ENCODE results near the gene PRKCQ. TPM values are rescaled to one million over a fixed set of nuclear protein-coding genes. Genes with fewer than 3 reads are reported as not detected.

The PRKCQ gene
- total RNA-seq, 1 donor from 2014 or later = 2.1 TPM

DNA sequence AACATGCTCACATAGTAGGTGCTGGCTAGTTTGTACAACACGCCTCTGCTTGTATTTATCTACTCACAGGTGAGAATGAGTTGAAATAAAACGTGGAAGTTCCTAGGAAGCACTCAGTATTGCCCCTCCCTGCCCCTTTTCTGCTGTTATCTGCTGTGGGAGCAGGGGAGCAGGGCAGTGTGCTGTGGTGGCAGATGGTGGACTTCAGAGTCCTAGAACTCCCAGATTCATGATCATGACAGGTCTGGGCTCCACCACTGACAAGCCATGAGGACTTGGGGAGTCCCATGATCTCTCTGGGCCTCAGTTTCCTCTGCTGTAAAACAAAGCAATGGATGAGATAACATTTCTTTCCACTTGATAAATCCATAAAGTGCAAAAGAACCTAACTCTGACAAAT, 11.6 kb upstream of the PRKCQ start:
- no peaks in the 10 kb centered on the region for H3K9me3 Mint-ChIP-seq (ENCODE audit: unreplicated experiment)
- Histone ChIP-seq H3K4me2 (ENCODE audit: low read length) (no peak overlapping the region), H3K9me3 (ENCODE audit: insufficient read depth, low read depth, low read length) (no peaks in the 10 kb centered on the region), H3K9ac (ENCODE audit: low read length) (no peak overlapping the region), H3K27ac (ENCODE audit: low read depth, low read length) (no peak overlapping the region), H2AFZ (ENCODE audit: low read depth, low read length) (no peak overlapping the region), H3K4me3 (ENCODE audit: insufficient read depth, low read depth, low read length) (no peak overlapping the region), H4K20me1 (ENCODE audit: insufficient read depth, low read length) (no peaks in the 10 kb centered on the region), H3K36me3 (ENCODE audit: insufficient read depth, low read length) (no peaks in the 10 kb centered on the region), H3K4me1 (ENCODE audit: insufficient read depth, low read length) (no peaks in the 10 kb centered on the region), H3K79me2 (ENCODE audit: insufficient read depth, low read length) (no peaks in the 10 kb centered on the region), H3K27me3 (ENCODE audit: insufficient read depth, low read length) (no peaks in the 10 kb centered on the region)
- DNase-seq (ENCODE audit: low read depth) (no peak), FAIRE-seq (no peak)
- H3K4me1 Mint-ChIP-seq (ENCODE audit: low read depth, unreplicated experiment) = peaks cover 6% of the 10 kb centered on the region
- no peak for TF ChIP-seq EZH2 (IDR thresholded peaks at IDR 0.05; ENCODE audit: insufficient read depth, low read length)
- TF ChIP-seq, protein P1, sequence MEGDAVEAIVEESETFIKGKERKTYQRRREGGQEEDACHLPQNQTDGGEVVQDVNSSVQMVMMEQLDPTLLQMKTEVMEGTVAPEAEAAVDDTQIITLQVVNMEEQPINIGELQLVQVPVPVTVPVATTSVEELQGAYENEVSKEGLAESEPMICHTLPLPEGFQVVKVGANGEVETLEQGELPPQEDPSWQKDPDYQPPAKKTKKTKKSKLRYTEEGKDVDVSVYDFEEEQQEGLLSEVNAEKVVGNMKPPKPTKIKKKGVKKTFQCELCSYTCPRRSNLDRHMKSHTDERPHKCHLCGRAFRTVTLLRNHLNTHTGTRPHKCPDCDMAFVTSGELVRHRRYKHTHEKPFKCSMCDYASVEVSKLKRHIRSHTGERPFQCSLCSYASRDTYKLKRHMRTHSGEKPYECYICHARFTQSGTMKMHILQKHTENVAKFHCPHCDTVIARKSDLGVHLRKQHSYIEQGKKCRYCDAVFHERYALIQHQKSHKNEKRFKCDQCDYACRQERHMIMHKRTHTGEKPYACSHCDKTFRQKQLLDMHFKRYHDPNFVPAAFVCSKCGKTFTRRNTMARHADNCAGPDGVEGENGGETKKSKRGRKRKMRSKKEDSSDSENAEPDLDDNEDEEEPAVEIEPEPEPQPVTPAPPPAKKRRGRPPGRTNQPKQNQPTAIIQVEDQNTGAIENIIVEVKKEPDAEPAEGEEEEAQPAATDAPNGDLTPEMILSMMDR (IDR thresholded peaks at IDR 0.05; ENCODE audit: insufficient read depth, low read depth, low read length) = no peak
- no peak overlapping the region for H3K27ac Mint-ChIP-seq (ENCODE audit: unreplicated experiment)
- no peaks in the 10 kb centered on the region for H3K36me3 Mint-ChIP-seq (ENCODE audit: low read depth, unreplicated experiment)
- no peaks in the 10 kb centered on the region for H3K27me3 Mint-ChIP-seq (ENCODE audit: low read depth, unreplicated experiment)
- no peak overlapping the region for H3K4me3 Mint-ChIP-seq (ENCODE audit: unreplicated experiment)

DNA sequence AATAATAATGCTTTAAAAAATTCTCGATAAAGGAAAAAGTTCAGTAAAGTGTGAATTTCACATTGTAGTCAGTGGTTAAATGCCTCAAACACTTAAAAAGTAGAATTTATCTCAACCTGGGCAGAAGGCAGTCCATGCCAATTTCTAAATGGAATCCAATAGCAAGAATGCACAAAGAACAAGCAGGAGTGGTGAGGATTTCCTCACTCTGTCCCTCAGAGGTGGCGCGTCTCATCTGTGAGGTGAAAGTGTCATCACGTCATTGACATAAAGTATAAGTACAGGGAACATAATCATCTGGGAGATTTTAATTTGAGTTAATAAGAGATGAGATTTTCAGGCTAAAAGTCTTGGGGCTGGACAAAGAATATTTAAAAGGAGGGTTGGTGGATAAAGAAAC, 10.0 kb upstream of the PRKCQ start:
- no peak overlapping the region for H3K27ac ChIP-seq (ENCODE audit: low read depth, low read length)
- peaks cover 6% of the 10 kb centered on the region for H3K4me1 Mint-ChIP-seq (ENCODE audit: low read depth, unreplicated experiment)
- no peaks in the 10 kb centered on the region for H4K20me1 ChIP-seq (ENCODE audit: insufficient read depth, low read length)
- H3K9me3 Mint-ChIP-seq (ENCODE audit: unreplicated experiment) = no peaks in the 10 kb centered on the region
- TF ChIP-seq, protein P1 (IDR thresholded peaks at IDR 0.05; ENCODE audit: insufficient read depth, low read depth, low read length) = no peak
- no peak for TF ChIP-seq EZH2 (IDR thresholded peaks at IDR 0.05; ENCODE audit: insufficient read depth, low read length)
- no peaks in the 10 kb centered on the region for H3K36me3 Mint-ChIP-seq (ENCODE audit: low read depth, unreplicated experiment)
- no peaks in the 10 kb centered on the region for H3K36me3 ChIP-seq (ENCODE audit: insufficient read depth, low read length)
- H3K27me3 Mint-ChIP-seq (ENCODE audit: low read depth, unreplicated experiment) = no peaks in the 10 kb centered on the region
- no peak overlapping the region for H3K4me2 ChIP-seq (ENCODE audit: low read length)
- no peak overlapping the region for H2AFZ ChIP-seq (ENCODE audit: low read depth, low read length)
- H3K4me1 ChIP-seq (ENCODE audit: insufficient read depth, low read length) = no peaks in the 10 kb centered on the region
- no peak for DNase-seq (ENCODE audit: low read depth)
- no peak for FAIRE-seq
- no peak overlapping the region for H3K4me3 ChIP-seq (ENCODE audit: insufficient read depth, low read depth, low read length)
- H3K79me2 ChIP-seq (ENCODE audit: insufficient read depth, low read length) = no peaks in the 10 kb centered on the region
- H3K9ac ChIP-seq (ENCODE audit: low read length) = no peak overlapping the region
- H3K27ac Mint-ChIP-seq (ENCODE audit: unreplicated experiment) = no peak overlapping the region
- no peaks in the 10 kb centered on the region for H3K9me3 ChIP-seq (ENCODE audit: insufficient read depth, low read depth, low read length)
- H3K4me3 Mint-ChIP-seq (ENCODE audit: unreplicated experiment) = no peak overlapping the region
- H3K27me3 ChIP-seq (ENCODE audit: insufficient read depth, low read length) = no peaks in the 10 kb centered on the region

DNA sequence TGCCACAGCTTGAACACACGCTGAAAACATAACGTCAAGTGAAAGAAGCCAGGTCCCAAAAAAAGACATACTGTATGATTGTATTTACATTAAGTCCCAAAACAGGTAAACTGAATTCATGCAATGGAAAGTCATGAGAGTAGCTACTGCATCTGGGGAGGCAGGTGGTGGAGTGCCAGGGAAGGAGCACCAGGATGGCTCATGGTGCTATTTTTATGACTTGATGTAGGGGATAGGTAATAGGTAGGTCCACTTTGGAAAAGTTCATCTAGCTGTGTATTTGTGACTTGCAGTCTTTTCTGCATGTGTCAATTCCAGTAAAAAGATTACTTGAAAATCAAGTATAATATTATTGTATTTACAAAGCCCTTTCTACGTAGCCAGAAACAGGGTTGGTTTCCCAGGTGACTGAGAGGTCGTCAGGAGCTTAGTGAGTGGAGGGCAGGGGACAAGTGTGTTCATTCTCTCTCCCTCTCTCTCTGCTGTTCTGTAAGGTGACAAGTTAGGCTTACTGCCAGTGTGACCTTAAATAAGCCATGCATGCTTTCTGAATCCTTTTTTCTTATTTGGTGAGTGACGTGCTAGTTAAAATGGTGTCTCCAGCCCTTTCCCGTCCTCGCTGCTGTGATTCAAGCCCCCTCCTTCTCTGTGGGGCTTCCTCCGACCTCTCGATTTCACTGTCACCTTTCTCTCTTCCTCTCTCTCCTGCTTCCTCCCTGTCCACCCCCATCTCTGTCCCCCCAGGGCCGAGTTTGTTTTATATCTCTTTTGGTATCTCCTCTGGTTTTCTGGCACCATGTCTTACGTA, 9.4 kb upstream of the PRKCQ start:
- no peak overlapping the region for H3K9ac ChIP-seq (ENCODE audit: low read length)
- Mint-ChIP-seq H3K9me3 (ENCODE audit: unreplicated experiment) (no peaks in the 10 kb centered on the region), H3K27me3 (ENCODE audit: low read depth, unreplicated experiment) (no peaks in the 10 kb centered on the region), H3K36me3 (ENCODE audit: low read depth, unreplicated experiment) (no peaks in the 10 kb centered on the region), H3K27ac (ENCODE audit: unreplicated experiment) (no peak overlapping the region), H3K4me1 (ENCODE audit: low read depth, unreplicated experiment) (peaks cover 6% of the 10 kb centered on the region), H3K4me3 (ENCODE audit: unreplicated experiment) (no peak overlapping the region)
- H3K9me3 ChIP-seq (ENCODE audit: insufficient read depth, low read depth, low read length) = no peaks in the 10 kb centered on the region
- no peaks in the 10 kb centered on the region for H3K27me3 ChIP-seq (ENCODE audit: insufficient read depth, low read length)
- no peaks in the 10 kb centered on the region for H3K36me3 ChIP-seq (ENCODE audit: insufficient read depth, low read length)
- no peak overlapping the region for H3K4me2 ChIP-seq (ENCODE audit: low read length)
- TF ChIP-seq, protein P1 (IDR thresholded peaks at IDR 0.05; ENCODE audit: insufficient read depth, low read depth, low read length) = no peak
- no peak for TF ChIP-seq EZH2 (IDR thresholded peaks at IDR 0.05; ENCODE audit: insufficient read depth, low read length)
- no peak overlapping the region for H3K4me3 ChIP-seq (ENCODE audit: insufficient read depth, low read depth, low read length)
- H3K79me2 ChIP-seq (ENCODE audit: insufficient read depth, low read length) = no peaks in the 10 kb centered on the region
- no peaks in the 10 kb centered on the region for H3K4me1 ChIP-seq (ENCODE audit: insufficient read depth, low read length)
- H3K27ac ChIP-seq (ENCODE audit: low read depth, low read length) = no peak overlapping the region
- DNase-seq (ENCODE audit: low read depth) (no peak), FAIRE-seq (no peak)
- no peaks in the 10 kb centered on the region for H4K20me1 ChIP-seq (ENCODE audit: insufficient read depth, low read length)
- no peak overlapping the region for H2AFZ ChIP-seq (ENCODE audit: low read depth, low read length)
